ENCODE results near the gene PRRT2.

Gene PRRT2

GRCh38 chr16:29835926-29836325 lies 23.9 kb downstream of the PRRT2 start:
- DNase-seq, result no peak

- DNase-seq, result no peak
Observed at GRCh38 chr16:29836623-29837022, 24.6 kb downstream of the PRRT2 start.

DNA sequence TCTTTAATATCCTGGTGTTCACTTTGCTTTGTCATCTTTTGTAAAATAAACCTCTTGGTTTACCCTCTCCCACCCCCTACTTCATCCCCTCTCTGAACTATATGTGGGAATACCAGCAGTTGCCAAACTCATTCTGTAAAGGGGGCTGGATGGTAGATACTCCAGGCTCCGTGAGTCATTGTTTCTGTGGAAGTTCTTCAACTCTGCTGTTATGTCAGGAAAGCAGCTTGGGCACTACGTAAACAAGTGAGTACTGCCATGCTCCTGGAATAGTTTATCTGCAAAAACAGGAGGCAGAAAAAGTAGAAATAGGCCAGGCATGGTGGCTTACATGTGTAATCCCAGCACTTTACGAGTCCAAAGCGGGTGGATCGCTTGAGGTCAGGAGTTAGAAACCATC lies 25.8 kb downstream of the PRRT2 start:
- no peak for DNase-seq

- no peak for DNase-seq
Observed at GRCh38 chr16:29839822-29840221, 27.8 kb downstream of the PRRT2 start.

GRCh38 chr16:29840240-29840639 lies 28.2 kb downstream of the PRRT2 start:
- DNase-seq, result no peak

DNA sequence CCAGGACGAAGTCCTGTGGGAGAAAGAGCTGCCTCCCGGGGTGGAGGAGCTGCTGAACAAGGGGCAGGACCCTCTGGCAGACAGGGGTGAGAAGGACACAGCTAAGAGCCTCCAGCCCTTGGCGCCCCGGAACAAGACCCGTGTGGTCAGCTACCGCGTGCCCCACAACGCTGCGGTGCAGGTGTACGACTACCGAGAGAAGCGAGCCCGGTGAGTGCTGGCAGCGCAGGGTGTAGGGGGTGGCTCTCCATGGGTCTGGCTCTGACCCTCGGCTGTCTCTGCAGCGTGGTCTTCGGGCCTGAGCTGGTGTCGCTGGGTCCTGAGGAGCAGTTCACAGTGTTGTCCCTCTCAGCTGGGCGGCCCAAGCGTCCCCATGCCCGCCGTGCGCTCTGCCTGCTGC lies 29.6 kb downstream of the PRRT2 start:
- no peak for DNase-seq

DNA sequence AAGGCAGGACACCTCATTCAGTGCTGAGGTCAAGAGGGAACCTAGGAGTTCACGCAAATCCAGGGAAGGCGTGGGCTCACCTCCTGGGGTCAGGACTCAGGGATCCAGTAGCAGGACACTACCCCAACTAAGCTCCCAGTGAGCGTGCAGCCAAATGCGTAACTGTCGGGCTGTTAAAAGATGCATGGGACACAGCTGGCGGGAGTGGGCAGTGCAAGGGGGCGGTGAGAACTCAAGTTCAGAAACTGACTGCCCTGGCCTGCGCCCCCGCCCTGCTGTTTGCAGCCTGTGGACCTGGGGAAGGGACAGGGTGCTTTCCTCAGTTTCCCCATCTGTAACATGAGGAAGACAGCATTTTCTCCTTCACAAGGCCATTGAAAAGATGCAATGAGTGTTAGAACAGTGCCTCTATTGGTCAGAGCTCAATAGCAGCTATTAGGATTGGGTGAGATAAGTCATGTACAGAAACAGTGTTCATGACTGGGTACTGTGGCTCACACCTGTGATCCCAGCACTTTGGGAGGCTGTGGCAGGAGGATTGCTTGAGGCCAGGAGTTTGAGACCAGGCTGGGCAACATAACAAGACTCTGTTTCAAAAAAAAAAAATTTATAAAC lies 30.8 kb downstream of the PRRT2 start:
- DNase-seq, result no peak

DNA sequence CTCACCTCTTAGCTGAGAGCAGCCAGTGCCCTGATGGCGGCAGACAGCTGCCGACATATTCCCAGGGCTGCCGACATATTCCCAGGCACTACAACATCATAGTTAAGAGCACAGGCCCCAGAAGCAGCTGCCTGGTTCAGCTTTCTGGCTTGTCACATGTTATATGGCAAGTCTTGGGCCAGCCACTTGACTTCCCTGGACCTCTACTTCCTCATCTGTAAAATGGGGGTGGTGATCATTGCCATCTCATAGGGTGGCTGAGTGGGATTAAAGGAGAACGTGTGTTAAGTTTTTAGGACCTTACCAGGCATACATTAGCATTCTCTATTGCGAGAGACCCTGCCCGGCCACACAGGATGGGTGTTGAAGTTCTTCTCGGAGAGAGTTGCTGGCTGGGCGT lies 31.9 kb downstream of the PRRT2 start:
- DNase-seq, result no peak

- no peak for DNase-seq
Observed at GRCh38 chr16:29844575-29845331, 32.8 kb downstream of the PRRT2 start.

GRCh38 chr16:29845656-29846055 lies 33.7 kb downstream of the PRRT2 start:
- DNase-seq, result no peak

- DNase-seq, result peak; percentile 76
Observed at GRCh38 chr16:29848420-29849297, 36.7 kb downstream of the PRRT2 start.

DNA sequence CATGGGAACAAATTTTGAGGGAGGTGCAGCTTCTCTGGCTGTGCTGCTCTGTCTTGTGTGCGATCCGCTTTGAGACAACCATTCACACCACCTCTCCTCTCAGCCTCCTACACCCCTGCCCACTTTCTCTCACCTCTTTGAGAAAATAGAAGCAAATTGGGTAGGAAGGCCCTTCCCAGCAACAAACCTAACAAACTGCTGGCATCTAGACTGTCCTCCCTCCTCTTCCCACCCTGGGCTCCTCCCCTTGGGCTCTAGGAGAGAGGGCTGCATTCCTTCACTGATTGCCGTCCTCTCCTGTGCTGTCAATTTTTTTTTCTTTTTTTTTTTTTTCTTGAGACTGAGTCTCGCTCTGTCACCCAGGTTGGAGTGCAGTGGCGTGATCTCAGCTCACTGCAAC lies 37.5 kb downstream of the PRRT2 start:
- no peak for DNase-seq

GRCh38 chr16:29850998-29851397 lies 39.0 kb downstream of the PRRT2 start:
- DNase-seq, result no peak

DNA sequence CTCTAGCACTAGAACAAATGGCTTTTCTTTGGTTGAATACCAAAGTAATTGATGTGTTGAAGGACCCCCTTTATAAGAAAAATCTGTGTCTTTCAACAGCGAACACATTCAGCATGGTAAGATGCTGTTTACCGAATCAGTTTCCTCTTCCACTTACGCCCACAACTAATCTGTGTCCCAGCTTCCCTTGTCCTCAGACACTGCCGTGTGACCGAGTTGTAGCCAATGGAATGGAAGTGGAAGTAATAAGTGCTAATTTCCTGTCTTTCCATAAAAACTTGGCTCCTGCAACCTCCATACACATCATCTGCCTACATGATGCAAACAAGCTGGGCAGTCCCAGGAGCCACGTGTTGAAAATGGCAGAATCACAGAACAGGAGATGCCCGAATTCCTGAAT lies 40.7 kb downstream of the PRRT2 start:
- no peak for DNase-seq

DNA sequence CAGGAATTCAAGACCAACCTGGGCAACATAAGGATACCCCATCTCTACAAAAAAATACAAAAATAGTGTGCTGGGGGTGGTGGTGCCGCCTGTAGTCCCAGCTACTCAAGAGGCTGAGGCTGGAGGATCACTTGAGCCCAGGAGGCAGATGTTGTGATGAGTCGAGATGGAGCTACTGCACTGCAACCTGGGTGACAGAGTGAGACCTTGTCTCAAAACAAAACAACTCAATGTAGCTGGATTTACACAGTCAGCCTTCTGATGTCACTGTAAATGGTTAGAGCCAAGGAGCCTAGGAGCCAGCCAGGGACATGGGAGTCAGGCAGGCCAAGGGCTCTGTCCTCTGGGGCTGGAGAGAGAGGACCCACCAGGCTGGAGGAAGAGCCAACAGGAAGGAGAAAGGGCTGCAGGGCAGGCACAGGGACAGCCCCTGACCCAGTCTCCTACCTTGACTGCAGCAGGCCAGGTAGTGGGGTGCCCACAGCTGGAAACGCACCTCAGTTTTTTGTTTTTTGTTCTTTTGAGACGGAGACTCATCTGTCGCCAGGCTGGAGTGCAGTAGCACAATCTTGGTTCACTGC lies 42.6 kb downstream of the PRRT2 start:
- no peak for DNase-seq

- DNase-seq, result no peak
Observed at GRCh38 chr16:29857133-29857760, 45.3 kb downstream of the PRRT2 start.

DNA sequence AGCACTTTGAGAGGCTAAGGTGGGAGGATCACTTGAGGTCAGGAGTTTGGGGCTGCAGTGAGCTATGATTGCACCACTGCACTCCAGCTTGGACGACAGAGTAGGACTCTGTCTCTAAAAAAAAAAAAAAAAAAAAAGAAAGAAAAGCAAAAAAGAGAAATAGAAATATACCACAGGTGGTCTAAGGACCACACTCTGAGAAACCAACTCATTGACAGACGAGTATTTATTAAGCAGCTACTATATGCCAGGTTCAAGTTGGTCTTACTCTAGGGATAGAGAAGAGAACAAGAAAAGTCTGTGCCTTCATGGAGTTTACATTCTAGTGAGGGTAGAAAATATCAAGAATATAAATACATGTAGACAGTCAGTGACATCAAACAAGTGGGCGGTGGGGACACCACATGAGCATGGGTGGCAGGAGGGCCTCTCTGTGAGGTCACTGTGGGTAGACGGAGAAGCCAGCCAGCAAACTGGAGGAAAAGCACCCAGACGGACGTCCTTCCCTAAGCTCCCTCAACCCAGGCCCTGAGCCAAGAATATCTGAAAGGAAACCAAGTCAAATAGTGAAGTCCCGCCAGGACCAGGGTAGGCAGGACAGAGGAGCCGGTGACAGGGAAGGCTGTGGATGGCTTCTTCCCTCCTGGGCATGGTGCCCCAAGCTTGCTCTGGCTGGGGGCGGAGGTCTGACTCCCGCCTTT lies 46.3 kb downstream of the PRRT2 start:
- no peak for DNase-seq

DNA sequence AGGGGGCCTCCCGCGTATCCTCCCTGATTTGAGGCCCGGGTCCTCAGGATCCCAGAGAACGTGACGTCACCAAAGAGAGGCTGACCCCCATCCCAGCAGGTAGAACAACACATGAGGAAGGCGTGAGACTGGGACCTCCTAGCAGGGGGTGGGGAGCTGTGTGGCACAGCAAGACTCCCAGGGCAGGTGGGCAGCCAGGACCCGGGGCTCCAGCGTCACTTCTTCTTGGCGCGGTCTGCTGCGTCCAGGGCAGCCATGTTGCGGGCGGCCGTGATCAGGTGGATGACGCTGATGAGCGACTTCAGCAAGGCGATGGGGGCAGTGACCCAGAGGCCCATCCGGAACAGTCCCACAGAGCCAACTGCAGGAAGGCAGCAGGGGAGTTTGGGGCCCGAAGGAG lies 47.0 kb downstream of the PRRT2 start:
- no peak for DNase-seq

- DNase-seq, result no peak
Observed at GRCh38 chr16:29860218-29860617, 48.2 kb downstream of the PRRT2 start.

DNA sequence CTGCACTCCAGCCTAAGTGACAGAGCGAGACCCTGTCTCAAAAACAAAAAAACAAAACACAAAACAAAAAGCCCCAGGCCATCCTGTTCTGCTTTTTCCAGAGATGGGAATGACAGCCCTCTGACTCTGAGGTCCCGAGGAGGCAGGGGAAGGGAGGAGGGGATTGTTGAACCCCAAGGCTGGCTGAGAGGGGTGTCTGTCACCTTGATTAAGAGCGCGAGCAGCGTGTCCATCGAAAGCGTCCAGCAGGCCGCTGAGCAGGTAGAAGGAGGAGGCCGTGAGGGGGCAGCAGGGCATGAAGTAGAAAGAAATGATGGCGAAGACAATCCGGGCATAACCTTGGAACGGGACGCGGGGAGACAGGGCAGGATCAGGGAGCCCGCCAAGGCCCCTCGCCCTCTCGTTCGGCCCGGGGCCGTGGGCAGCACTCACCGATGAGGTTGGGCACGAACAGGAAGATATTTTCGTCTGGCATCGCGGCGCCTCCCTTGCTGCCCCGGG lies 50.4 kb downstream of the PRRT2 start:
- no peak for DNase-seq

GRCh38 chr16:29862884-29863668 lies 51.1 kb downstream of the PRRT2 start, which contains the start of gene CDIPT:
CDIPT (minus strand) TSS chr16:29863226; CDS start chr16:29862857, 369 bp downstream.
- peak; percentile 96 for DNase-seq

All from femur (tissue), 1 donor.